ENCODE data around the gene PKD1.
"Not testable (repeated sequence)": the region's sequence is repeated elsewhere in the genome, so short reads cannot be mapped to it uniquely, and the experiment has no call there.

Gene PKD1

GRCh38 chr16:2102471-2102870 is 33.2 kb downstream of the PKD1 start:
- TF ChIP-seq CTCF (IDR thresholded peaks at IDR 0.05; ENCODE audit: control insufficient read depth, insufficient read depth, low read depth, low read length, missing control alignments) = no peak
- no peak overlapping the region for H3K4me3 ChIP-seq (ENCODE audit: control insufficient read depth, low read depth, low read length)
- no peak for DNase-seq (ENCODE audit: low read depth)

GRCh38 chr16:2101581-2101980 is 34.1 kb downstream of the PKD1 start:
- not testable (repeated sequence) for DNase-seq (ENCODE audit: low read depth); H3K4me3 ChIP-seq (ENCODE audit: control insufficient read depth, low read depth, low read length)

- not testable (repeated sequence) for H3K4me3 ChIP-seq (ENCODE audit: control insufficient read depth, low read depth, low read length); DNase-seq (ENCODE audit: low read depth)
These were observed 38.0 kb downstream of the PKD1 start for GRCh38 chr16:2097689-2098088.

GRCh38 chr16:2096853-2097595 is 38.7 kb downstream of the PKD1 start:
- no peak for DNase-seq (ENCODE audit: low read depth)
- no peak for TF ChIP-seq CTCF (IDR thresholded peaks at IDR 0.05; ENCODE audit: control insufficient read depth, insufficient read depth, low read depth, low read length, missing control alignments)
- no peak overlapping the region for H3K4me3 ChIP-seq (ENCODE audit: control insufficient read depth, low read depth, low read length)

- no peak for TF ChIP-seq CTCF (IDR thresholded peaks at IDR 0.05; ENCODE audit: control insufficient read depth, insufficient read depth, low read depth, low read length, missing control alignments)
- DNase-seq (ENCODE audit: low read depth) = no peak
These were observed 39.6 kb downstream of the PKD1 start for GRCh38 chr16:2095918-2096582.

DNA sequence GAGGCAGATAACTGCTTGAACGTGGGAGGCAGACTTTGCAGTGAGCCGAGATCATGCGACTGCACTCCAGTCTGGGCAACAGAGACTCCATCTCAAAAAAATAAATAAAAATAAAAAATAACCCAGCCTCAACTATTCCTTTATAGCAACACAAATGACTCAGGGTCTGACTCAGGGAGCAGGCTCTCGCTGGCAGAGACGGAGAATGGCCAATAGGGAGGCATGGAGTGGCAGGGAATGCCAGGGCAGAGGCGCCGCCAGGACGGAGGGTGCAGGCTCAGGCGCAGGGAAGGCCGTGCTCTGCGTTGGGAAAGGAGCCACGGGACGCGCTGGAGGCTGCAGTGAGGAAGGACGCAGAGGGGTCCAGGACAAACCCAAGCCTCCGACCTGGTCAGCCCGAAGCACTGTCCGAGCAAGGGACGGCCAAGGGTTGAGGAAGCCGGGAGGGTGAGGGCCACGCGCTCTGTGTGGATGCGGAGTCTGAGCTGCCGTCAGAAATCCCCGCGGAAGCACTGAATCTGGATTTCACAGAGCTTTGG is 40.3 kb downstream of the PKD1 start:
- H3K4me3 ChIP-seq (ENCODE audit: control insufficient read depth, low read depth, low read length) = no peak overlapping the region
- no peak for TF ChIP-seq CTCF (IDR thresholded peaks at IDR 0.05; ENCODE audit: control insufficient read depth, insufficient read depth, low read depth, low read length, missing control alignments)
- DNase-seq (ENCODE audit: low read depth) = no peak

More at GRCh38 chr16:2095918-2096582, 39.6 kb downstream of the PKD1 start:
- no peak overlapping the region for H3K4me3 ChIP-seq (ENCODE audit: control insufficient read depth, low read depth, low read length)

DNA sequence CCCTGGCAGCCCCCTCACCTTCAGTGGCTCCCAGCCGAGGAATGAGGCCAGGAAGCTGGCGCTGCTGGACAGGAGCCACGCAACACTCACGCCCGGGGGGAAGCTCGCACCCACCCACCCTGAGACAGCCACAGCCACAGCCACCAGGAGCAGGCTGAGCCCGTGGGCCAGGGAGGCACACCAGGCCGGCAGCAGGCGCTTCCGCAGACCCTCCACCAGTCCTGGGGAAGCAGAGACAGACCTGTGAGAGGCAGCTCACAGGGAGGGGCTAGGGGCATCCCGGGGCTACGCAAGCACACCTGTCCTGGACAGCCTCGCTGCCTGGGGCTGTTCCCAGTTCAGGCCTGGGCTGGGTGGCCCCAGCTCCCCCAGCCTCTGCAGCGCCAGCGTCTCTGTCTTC is 41.9 kb downstream of the PKD1 start:
- no peak for DNase-seq (ENCODE audit: low read depth)
- no peak for TF ChIP-seq CTCF (IDR thresholded peaks at IDR 0.05; ENCODE audit: control insufficient read depth, insufficient read depth, low read depth, low read length, missing control alignments)
- H3K4me3 ChIP-seq (ENCODE audit: control insufficient read depth, low read depth, low read length) = no peak overlapping the region

Measured in AG09309 (cell line).